GM12878 (cell line): ENCODE data around the gene MYO15A. TPM values are rescaled to one million over a fixed set of nuclear protein-coding genes. Genes with fewer than 3 reads are reported as not detected.

Experiments
- ATAC-seq: fragments of 200-7000 bp; cut with Tn5 transposase; 3 replicates; pipeline ENCODE4 v1.9.1; 2020; ENCODE audit warnings: mild to moderate bottlenecking, moderate library complexity
- BruUV-seq: library from RNA; stranded (reverse); fragments of 400-500 nt; replicated peaks from 2 replicates; lab custom pipeline; 2021; lab: Mats Ljungman, UMichigan
- CTCF ChIA-PET: fragments of 300-600 bp; sonication (Branson Sonifier 250); formaldehyde crosslinking; extraction: SDS; loops from one replicate; lab custom pipeline; 2021; ENCODE audit warnings: inconsistent platforms; lab: Yijun Ruan, JAX
- POLR2A ChIA-PET: fragments of 350-600 bp; formaldehyde crosslinking; extraction: SDS; loops from one replicate; lab custom pipeline; 2021; ENCODE audit warnings: inconsistent platforms; lab: Charles Lee
- RAD21 ChIA-PET: fragments of 300-600 bp; sonication (Branson Sonifier 250); formaldehyde crosslinking; loops from one replicate; lab custom pipeline; 2023; ENCODE audit warnings: antibody characterized with exemption; ENCODE audit not compliant: unreplicated experiment; lab: Charles Lee
- SMC1A ChIA-PET: fragments of 300-600 bp; sonication (Branson Sonifier 250); formaldehyde crosslinking; loops from one replicate; lab custom pipeline; 2023; ENCODE audit not compliant: unreplicated experiment, uncharacterized antibody; lab: Charles Lee
- DNase-seq: peaks from one replicate; pipeline ENCODE4 v3.0.0-alpha.2; 2011; ENCODE audit warnings: low read depth, low spot score
- FAIRE-seq: peaks from 3 replicates; lab custom pipeline; 2011; peaks lifted over from hg19 to GRCh38; lab: Jason Lieb, UNC
- H2AFZ ChIP-seq: 2 replicates; pipeline ENCODE4 v1.6.0; 2011; ENCODE audit warnings: low read depth, low read length, control low read depth; ENCODE audit not compliant: control insufficient read depth
- H3K27ac ChIP-seq: 2 replicates; pipeline ENCODE4 v1.5.1; 2011; ENCODE audit warnings: control low read depth; ENCODE audit not compliant: control insufficient read depth, insufficient read depth
- H3K27me3 ChIP-seq, 2 experiments: replicated peaks in 1 of 2; 2 replicates each; pipeline versions ENCODE4 v1.6.0 to v1.6.1; 2011; ENCODE audit warnings: low read length in 1 of 2; ENCODE audit not compliant: control insufficient read depth in 2 of 2, insufficient read depth in 2 of 2
- H3K36me3 ChIP-seq, 2 experiments: 2 replicates each; pipeline ENCODE4 v1.5.1; 2011; ENCODE audit warnings: low read length in 1 of 2; ENCODE audit not compliant: control insufficient read depth in 2 of 2, insufficient read depth in 2 of 2
- H3K4me1 ChIP-seq: 2 replicates; pipeline ENCODE4 v1.6.1; 2011; ENCODE audit warnings: mild to moderate bottlenecking, low read length, moderate library complexity, mixed read lengths; ENCODE audit not compliant: control insufficient read depth, insufficient read depth
- H3K4me2 ChIP-seq: 2 replicates; pipeline ENCODE4 v1.6.0; 2011; ENCODE audit warnings: control low read depth; ENCODE audit not compliant: control insufficient read depth, insufficient read depth
- H3K4me3 ChIP-seq: fragments of 200-600 bp; sonication (generic); 2 replicates; pipeline ENCODE4 v1.5.1; 2016
- H3K79me2 ChIP-seq: 2 replicates; pipeline ENCODE4 v1.6.0; 2011; ENCODE audit warnings: low read length; ENCODE audit not compliant: control insufficient read depth, insufficient read depth
- H3K9ac ChIP-seq: 2 replicates; pipeline ENCODE4 v1.8.0; 2011; ENCODE audit warnings: low read length, control low read depth, mixed read lengths; ENCODE audit not compliant: control insufficient read depth, insufficient read depth
- H3K9me3 ChIP-seq: replicated peaks from 3 replicates; pipeline ENCODE4 v1.5.1; 2011; ENCODE audit warnings: mild to moderate bottlenecking, low read length; ENCODE audit not compliant: control insufficient read depth, insufficient read depth
- H4K20me1 ChIP-seq: 2 replicates; pipeline ENCODE4 v1.6.0; 2011; ENCODE audit not compliant: control insufficient read depth, insufficient read depth
- CBX3 ChIP-seq: fragments of 200-600 bp; sonication (generic); IDR thresholded peaks from 2 replicates; pipeline ENCODE4 v1.6.1; 2016; ENCODE audit warnings: low read depth, borderline replicate concordance
- CHD2 ChIP-seq: IDR thresholded peaks from 2 replicates; pipeline ENCODE4 v1.6.1; 2011; ENCODE audit warnings: low read depth, low read length, improper control_type of control experiment, borderline replicate concordance
- CHD4 ChIP-seq: fragments of 200-600 bp; sonication (generic); IDR thresholded peaks from 2 replicates; pipeline ENCODE4 v1.6.1; 2016; ENCODE audit warnings: mild to moderate bottlenecking
- CREB1 ChIP-seq: IDR thresholded peaks from 2 replicates; pipeline ENCODE4 v1.6.1; 2012; ENCODE audit warnings: low read depth, mild to moderate bottlenecking, inconsistent platforms
- FOS ChIP-seq: IDR thresholded peaks from 3 replicates; pipeline ENCODE4 v1.6.1; 2011; ENCODE audit warnings: borderline replicate concordance; ENCODE audit not compliant: insufficient read length; ENCODE audit errors: extremely low read depth
- JUNB ChIP-seq: IDR thresholded peaks from 2 replicates; pipeline ENCODE4 v1.6.1; 2016; ENCODE audit warnings: antibody characterized with exemption, mild to moderate bottlenecking
- NBN ChIP-seq: fragments of 450-650 bp; IDR thresholded peaks from 2 replicates; pipeline ENCODE4 v1.6.1; 2016
- NFIC ChIP-seq: IDR thresholded peaks from 2 replicates; pipeline ENCODE4 v1.6.1; 2012; ENCODE audit warnings: low read depth, mild to moderate bottlenecking, inconsistent platforms, low read length, moderate library complexity
- NFXL1 ChIP-seq: fragments of 450-650 bp; IDR thresholded peaks from 2 replicates; pipeline ENCODE4 v1.6.1; 2017; ENCODE audit warnings: antibody characterized with exemption, mild to moderate bottlenecking, borderline replicate concordance
- NFYB ChIP-seq: IDR thresholded peaks from 2 replicates; pipeline ENCODE4 v1.6.1; 2011; ENCODE audit warnings: low read depth, mild to moderate bottlenecking, low read length, improper control_type of control experiment, moderate library complexity; ENCODE audit not compliant: insufficient read depth
- RAD51 ChIP-seq: fragments of 450-650 bp; IDR thresholded peaks from 2 replicates; pipeline ENCODE4 v1.6.1; 2016; ENCODE audit warnings: moderate library complexity, mild to moderate bottlenecking, inconsistent platforms
- RBBP5 ChIP-seq: fragments of 200-600 bp; sonication (generic); conservative IDR thresholded peaks from 2 replicates; pipeline ENCODE4 v1.6.1; 2016
- RFX5 ChIP-seq: IDR thresholded peaks from 2 replicates; pipeline ENCODE4 v1.6.1; 2011; ENCODE audit warnings: low read depth, low read length, improper control_type of control experiment
- SKIL ChIP-seq: fragments of 450-650 bp; IDR thresholded peaks from 2 replicates; pipeline ENCODE4 v1.6.1; 2017; ENCODE audit warnings: mild to moderate bottlenecking, low read depth, inconsistent platforms; ENCODE audit not compliant: poor library complexity, severe bottlenecking
- SMAD5 ChIP-seq: IDR thresholded peaks from 2 replicates; pipeline ENCODE4 v1.6.1; 2016; ENCODE audit warnings: antibody characterized with exemption, low read depth
- SREBF1 ChIP-seq: IDR thresholded peaks from 2 replicates; pipeline ENCODE4 v1.6.1; 2012; ENCODE audit warnings: mild to moderate bottlenecking, low read length
- TBL1XR1 ChIP-seq: IDR thresholded peaks from 2 replicates; pipeline ENCODE4 v1.6.1; 2012; ENCODE audit warnings: low read depth, low read length, improper control_type of control experiment
- TCF7 ChIP-seq: IDR thresholded peaks from 2 replicates; pipeline ENCODE4 v1.6.1; 2014; ENCODE audit warnings: antibody characterized with exemption, borderline replicate concordance
- USF1 ChIP-seq: IDR thresholded peaks from 2 replicates; pipeline ENCODE4 v1.6.1; 2011; ENCODE audit warnings: borderline replicate concordance, low read depth, mild to moderate bottlenecking, moderate library complexity, mixed read lengths, low read length; ENCODE audit not compliant: insufficient read depth; ENCODE audit errors: extremely low read length
- ZNF384 ChIP-seq: IDR thresholded peaks from 2 replicates; pipeline ENCODE4 v1.6.1; 2012; ENCODE audit warnings: low read depth, mild to moderate bottlenecking, low read length, improper control_type of control experiment, borderline replicate concordance
- WGBS: methylation state at CpG from one replicate; pipeline ENCODE4 v1.1.6; 2016; ENCODE audit warnings: low lambda C conversion rate; ENCODE audit not compliant: insufficient replicate concordance, insufficient coverage; ENCODE audit errors: missing lambda C conversion rate; 5-methylcytosine and 5-hydroxymethylcytosine counted together
- in situ Hi-C: fragments of 300-500 bp; cut with MboI; formaldehyde crosslinking; loops from 9 replicates; pipeline ENCODE4 v1.14.3; 2018; ENCODE audit warnings: mixed read lengths
- intact Hi-C: fragments of 100-400 bp; cut with micrococcal nuclease; formaldehyde crosslinking; loops from one replicate; pipeline ENCODE4 v1.14.2; 2022; ENCODE audit not compliant: unreplicated experiment
- polyA plus RNA-seq, 11 experiments: library from polyadenylated mRNA; depleted of rRNA in 4 of 11; unstranded in 6 of 11; stranded (reverse) in 5 of 11; fragments of >200 nt; fragmentation: Nextera tagmentation in 4 of 11; fragmentation: Illumina TruSeq in 1 of 11; extraction: Ambion mirVana in 4 of 11; extraction: Trizol in 1 of 11; gene quantifications; 1 replicate in 1 of 11; 2 replicates in 10 of 11; pipeline versions ENCODE4 v1.2.1 to v1.2.3, GENCODE V29; 2011 to 2016; ENCODE audit warnings: inconsistent platforms in 2 of 11, missing spikeins in 2 of 11, low read depth in 1 of 11
- total RNA-seq, 4 experiments: library from RNA; depleted of rRNA in 3 of 4; stranded (reverse); fragments of >200 nt in 3 of 4; fragmentation: Illumina TruSeq in 1 of 4; extraction: Trizol in 1 of 4; gene quantifications; 2 replicates each; pipeline versions ENCODE4 v1.2.1 to v1.2.3, GENCODE V29; 2013 to 2021
- TF ChIP-seq, protein P1 (sequence below): IDR thresholded peaks from 2 replicates; pipeline ENCODE4 v1.6.1; 2011; ENCODE audit warnings: low read depth, low read length, improper control_type of control experiment, borderline replicate concordance
- TF ChIP-seq, protein P2 (sequence below): IDR thresholded peaks from 2 replicates; pipeline ENCODE4 v1.6.1; 2012; ENCODE audit warnings: low read depth, low read length, improper control_type of control experiment

The MYO15A gene
- total and polyA plus RNA-seq, 10 of the 15 experiments (the other 5 are each of a cell fraction or from before 2014, with no cell fraction given), result 0.03 to 0.77 (median 0.21) TPM; not detected in 4

DNA sequence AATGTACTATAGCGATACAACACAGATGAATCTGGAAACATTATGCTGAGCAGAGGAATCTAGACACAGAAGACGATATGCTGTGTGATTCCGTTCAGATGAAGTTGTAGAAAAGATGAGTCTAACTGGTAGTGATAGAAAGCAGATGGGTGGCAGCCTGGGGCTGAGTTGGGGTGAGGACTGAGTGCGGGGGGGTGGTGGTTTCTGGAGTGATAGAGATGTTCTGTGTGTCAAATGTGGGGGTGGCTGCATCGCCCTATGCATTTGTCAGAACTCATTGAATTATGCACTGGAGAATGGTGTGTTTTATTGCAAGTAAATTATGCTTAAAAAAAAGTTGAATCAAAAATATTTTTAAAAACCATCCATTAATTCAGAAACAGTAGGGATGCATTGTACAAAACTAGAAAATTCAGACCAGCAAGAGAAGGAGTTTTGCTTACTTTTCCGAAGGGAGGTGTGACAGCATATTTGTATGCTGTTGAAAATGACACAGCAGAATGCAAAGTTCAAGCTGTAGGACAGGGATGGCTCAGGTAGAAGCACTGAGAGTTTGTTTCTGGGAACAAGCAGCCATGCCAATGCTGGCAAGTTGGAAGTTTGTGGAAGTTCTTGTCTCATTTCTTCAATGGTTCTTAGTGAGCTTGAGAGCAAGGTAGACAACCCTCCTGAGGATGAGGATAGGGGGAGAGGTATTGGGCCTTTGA lies 33.8 kb upstream of the MYO15A start (continued):
- TF ChIP-seq, protein P1, sequence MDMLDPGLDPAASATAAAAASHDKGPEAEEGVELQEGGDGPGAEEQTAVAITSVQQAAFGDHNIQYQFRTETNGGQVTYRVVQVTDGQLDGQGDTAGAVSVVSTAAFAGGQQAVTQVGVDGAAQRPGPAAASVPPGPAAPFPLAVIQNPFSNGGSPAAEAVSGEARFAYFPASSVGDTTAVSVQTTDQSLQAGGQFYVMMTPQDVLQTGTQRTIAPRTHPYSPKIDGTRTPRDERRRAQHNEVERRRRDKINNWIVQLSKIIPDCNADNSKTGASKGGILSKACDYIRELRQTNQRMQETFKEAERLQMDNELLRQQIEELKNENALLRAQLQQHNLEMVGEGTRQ, result no peak
- no peak for TF ChIP-seq ZNF384
- TF ChIP-seq FOS, result no peak
- TF ChIP-seq NFXL1, result no peak
- TF ChIP-seq CREB1, result no peak
- TF ChIP-seq NBN, result no peak
- no peak for TF ChIP-seq RBBP5
- TF ChIP-seq SKIL, result no peak
- TF ChIP-seq, all 136 proteins: peak for 0

DNA sequence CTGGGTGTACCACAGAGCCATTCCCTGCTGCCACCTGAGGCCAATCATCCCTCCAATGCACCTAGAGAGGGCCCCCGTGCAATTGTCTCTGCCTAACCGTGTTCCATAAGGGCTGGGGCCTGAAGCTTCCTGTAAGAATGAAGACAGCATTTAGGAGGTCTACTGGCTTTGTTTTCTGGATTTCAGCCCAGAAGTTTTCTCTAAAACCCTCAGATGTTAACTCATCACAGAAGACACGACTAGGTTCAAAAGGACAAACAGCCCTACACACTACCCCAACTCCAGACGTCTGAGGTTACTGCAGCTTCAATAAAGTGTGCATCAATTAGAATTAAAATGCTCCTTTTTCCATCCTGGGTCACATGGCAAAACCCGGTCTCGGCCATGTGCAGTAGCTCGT lies 31.6 kb upstream of the MYO15A start:
- intact Hi-C loops, result no loop called here
- FAIRE-seq, result no peak
- CTCF ChIA-PET, result no interaction called here
- TF ChIP-seq SREBF1 (no peak), CHD4 (no peak), JUNB (no peak), SMAD5 (no peak), RFX5 (no peak), RAD51 (no peak), USF1 (no peak), TCF7 (no peak), TBL1XR1 (no peak), CBX3 (no peak), CHD2 (no peak), NFYB (no peak), NFIC (no peak)
- TF ChIP-seq, protein P2, sequence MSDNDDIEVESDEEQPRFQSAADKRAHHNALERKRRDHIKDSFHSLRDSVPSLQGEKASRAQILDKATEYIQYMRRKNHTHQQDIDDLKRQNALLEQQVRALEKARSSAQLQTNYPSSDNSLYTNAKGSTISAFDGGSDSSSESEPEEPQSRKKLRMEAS, result no peak

More for the DNA sequence above, 31.6 kb upstream of the MYO15A start:
- POLR2A ChIA-PET, result no interaction called here
- Histone ChIP-seq H3K9ac (no peak overlapping the region), H3K9me3 (no peaks in the 10 kb centered on the region), H3K4me3 (no peak overlapping the region), H3K4me1 (no peaks in the 10 kb centered on the region), H3K27me3 (no peaks in the 10 kb centered on the region), H3K36me3 (no peaks in the 10 kb centered on the region), H2AFZ (no peak overlapping the region), H3K4me2 (no peak overlapping the region), H3K79me2 (no peaks in the 10 kb centered on the region), H3K27ac (no peak overlapping the region), H4K20me1 (no peaks in the 10 kb centered on the region)
- DNase-seq, result no peak
- ATAC-seq, result no peak
- SMC1A ChIA-PET, result no interaction called here
- WGBS, result 37% methylated on average over 7 of the region's 7 CpGs
- BruUV-seq, result no TSS peak
- in situ Hi-C loops, result no loop called here
- RAD21 ChIA-PET, result no interaction called here
